NCI-H69 (cell line): ENCODE data around the gene OR2M2.

Experiments
- DNase-seq: peaks from one replicate; lab custom pipeline; 2025; lab: John Stamatoyannopoulos, UW

OR2M2 gene

GRCh38 chr1:248174521-248174920 lies at the start of gene OR2M2:
OR2M2 (plus strand) TSS chr1:248174821; CDS start chr1:248179986, 5,165 bp downstream.
- DNase-seq = no peak

- DNase-seq = no peak
Measured at GRCh38 chr1:248127653-248128052, 47.0 kb upstream of the OR2M2 start.

- DNase-seq = no peak
Measured at GRCh38 chr1:248136811-248137210, 37.8 kb upstream of the OR2M2 start.

GRCh38 chr1:248140846-248141245 lies 33.8 kb upstream of the OR2M2 start:
- DNase-seq = no peak

GRCh38 chr1:248143311-248143710 lies 31.3 kb upstream of the OR2M2 start:
- DNase-seq = no peak

DNA sequence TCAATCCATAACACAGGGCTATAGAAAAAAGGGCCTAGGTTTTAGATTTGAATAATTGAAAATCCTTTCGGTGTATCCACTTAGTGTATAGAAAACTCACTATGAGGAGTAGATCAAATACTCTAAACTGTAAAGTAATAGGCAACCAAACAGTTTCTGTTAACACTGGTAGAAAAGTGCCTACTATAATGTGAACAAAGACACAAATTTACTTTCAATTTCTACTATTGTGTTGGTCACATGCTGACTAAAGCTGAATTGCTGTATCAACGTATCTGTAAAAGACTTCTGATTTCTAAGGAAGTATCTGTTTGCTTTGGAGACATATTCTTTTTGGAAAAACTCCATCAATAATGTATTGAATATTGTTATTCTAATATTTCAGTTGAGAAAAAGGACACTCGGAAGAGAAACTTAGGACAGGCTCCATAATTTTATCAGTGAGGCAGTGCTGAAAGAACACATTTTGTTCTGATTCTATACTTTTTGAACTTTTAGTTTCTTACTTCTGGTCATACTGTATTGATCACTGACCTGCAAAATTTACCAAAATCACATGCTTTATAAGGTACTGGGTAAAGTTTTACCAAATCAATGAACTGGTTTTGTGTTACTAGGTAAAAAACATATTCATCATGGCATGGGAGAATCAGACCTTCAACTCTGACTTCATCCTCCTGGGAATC lies 30.0 kb upstream of the OR2M2 start, which contains the start of gene OR2M5:
Gene OR2M5, plus strand, starts transcription at position 636 of the 686 bp plus-strand sequence. Its CDS starts 0 bp downstream, at position 636.
- no peak for DNase-seq

GRCh38 chr1:248152056-248152827 lies 22.4 kb upstream of the OR2M2 start:
- DNase-seq = no peak

DNA sequence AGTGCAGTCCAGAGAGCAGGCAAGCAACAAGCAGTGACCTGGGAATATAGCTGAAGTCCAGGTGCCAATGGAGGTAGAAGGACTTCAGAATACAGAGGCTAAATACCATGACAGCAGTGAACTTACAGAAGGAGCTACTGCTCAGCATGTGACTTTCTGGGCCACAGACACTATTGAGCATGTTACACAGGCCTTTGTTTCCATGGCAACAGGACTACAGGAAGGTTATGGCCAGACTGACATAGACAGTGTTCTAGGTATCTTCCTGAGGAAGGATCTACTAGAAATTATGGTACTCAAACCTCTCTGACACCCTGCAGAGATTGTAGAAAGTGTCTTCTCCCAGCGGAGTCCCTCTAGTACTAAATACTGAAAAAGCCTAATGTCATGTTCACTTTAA lies 18.7 kb upstream of the OR2M2 start:
- no peak for DNase-seq

GRCh38 chr1:248158758-248159157 lies 15.9 kb upstream of the OR2M2 start:
- no peak for DNase-seq

DNA sequence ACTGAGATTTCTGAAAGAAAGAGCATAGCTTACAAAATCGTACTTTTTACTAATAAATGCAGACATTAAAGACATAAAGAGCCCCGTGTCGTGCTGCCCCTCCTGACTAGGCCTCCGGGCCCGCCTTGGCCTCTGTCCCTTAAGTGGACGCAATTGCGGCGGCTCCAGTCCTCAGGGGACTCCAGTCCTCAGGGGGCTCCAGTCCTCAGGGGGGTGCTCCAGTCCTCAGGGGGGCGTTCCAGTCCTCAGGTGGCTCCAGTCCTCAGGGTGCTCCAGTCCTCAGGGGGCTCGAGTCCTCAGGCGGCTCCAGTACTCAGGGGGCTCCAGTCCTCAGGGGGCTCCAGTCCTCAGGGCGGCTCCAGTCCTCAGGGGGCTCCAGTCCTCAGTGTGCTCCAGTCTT lies 10.6 kb upstream of the OR2M2 start:
- no peak for DNase-seq

DNA sequence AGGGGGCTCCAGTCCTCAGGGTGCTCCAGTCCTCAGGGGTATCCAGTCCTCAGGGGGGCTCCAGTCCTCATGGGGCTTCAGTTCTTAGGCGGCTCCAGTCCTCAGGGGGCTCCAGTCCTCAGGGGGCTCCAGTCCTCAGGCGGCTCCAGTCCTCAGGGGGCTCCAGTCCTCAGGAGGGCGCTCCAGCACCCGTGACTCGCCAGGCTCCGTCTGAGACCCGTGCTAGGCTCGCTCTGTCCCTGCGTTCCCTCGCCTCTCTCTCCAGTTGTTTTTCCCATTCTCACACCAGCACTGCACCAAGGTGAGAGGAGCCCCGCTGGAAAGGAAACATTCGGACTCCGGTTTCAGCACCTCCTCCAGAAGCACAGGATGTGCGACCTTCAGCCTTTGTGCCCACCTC lies 9.4 kb upstream of the OR2M2 start:
- no peak for DNase-seq

- no peak for DNase-seq
Measured at GRCh38 chr1:248183996-248184395, 9.4 kb downstream of the OR2M2 start.

DNA sequence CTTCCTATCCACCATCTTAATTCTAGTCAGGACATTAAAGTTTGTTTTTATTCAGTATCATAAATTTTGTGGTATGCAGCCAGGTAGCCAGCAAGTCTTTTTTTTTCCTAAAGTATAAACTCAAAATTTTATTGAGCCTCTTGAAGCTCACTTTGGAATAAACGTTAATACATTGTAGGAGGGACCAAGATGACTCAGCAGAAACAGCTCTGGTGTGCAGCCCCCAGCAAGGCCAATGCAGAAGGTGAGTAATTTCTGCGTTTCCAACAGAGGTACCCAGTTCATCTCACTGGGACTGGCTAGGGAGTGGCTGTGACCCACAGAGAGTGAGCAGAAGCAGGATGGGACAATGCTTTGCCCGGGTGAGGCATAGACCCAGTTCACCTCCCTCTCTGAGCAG lies 12.7 kb downstream of the OR2M2 start:
- peak; percentile 26 for DNase-seq

GRCh38 chr1:248189026-248189425 lies 14.4 kb downstream of the OR2M2 start:
- no peak for DNase-seq

DNA sequence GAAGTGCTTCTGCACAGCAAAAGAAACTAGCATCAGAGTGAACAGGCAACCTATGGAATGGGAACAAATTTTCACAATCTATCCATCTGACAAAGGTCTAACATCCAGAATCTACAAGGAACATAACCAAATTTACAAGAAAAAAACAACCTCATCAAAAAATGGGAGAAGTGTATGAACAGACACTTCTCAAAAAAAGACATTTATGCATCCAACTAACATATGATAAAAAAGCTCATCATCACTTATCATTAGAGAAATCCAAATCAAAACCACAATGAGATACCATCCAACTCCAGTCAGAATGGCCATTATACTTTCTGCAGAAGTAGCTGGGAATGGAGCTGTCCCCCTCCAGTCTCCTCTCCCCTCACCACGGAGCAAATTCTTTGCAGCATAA lies 19.5 kb downstream of the OR2M2 start:
- no peak for DNase-seq

DNA sequence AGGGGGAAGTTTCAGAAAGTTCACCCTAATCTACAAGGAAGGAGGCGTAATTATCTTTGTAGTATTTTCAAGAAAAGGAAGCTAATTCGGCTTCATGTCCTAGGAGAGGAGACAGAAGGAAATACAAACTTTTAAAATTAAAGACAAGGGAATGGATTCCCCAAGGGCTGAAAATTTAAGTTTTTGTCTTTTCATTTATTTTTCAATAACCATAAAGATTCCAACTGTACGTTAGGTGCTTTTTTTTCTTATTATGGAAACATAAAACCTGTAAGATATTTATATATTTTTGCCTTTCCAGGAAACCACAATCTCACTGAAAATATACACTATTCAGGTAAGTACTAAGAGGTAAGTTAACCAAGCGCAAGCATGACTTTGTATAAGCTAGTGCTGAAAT lies 22.3 kb downstream of the OR2M2 start, which contains the start of gene OR2M3:
Gene OR2M3, plus strand, starts transcription at position 301 of the 400 bp plus-strand sequence. CDS start 5,803 bp downstream, outside the sequence.
- DNase-seq = no peak

- no peak for DNase-seq
Measured at GRCh38 chr1:248215880-248216279, 41.3 kb downstream of the OR2M2 start.

GRCh38 chr1:248225537-248225936 lies 50.9 kb downstream of the OR2M2 start:
- DNase-seq = no peak

GRCh38 chr1:248229360-248229908 lies 54.8 kb downstream of the OR2M2 start:
- DNase-seq = no peak
